GM18868 (cell line): ENCODE measurements around the gene SBNO1.
"Not testable (repeated sequence)": the region's sequence is repeated elsewhere in the genome, so short reads cannot be mapped to it uniquely, and the experiment has no call there.

Experiments
- ATAC-seq: cut with Tn5 transposase; IDR thresholded peaks from one replicate; pipeline ENCODE4 v1.9.1; 2021; ENCODE audit warnings: mild to moderate bottlenecking, moderate library complexity; ENCODE audit not compliant: unreplicated experiment

SBNO1 gene

DNA sequence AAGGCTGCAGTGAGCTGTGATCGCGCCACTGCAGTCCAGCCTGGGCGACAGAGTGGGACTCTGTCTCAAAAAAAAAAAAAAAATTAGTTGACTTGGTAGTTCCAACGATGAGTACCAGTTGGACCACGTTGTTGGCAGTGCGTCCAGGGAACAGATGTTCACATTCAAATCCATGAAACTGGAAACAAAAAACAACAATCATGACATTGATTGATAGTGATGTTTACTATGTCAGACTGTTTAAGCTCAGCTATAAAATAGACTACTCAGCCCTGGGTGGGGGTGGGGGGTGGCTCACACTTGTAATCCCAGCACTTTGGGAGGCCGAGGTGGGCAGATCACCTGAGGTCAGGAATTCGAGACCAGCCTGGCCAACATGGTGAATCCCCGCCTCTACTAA lies 112.3 kb downstream of the SBNO1 start:
- ATAC-seq, result not testable (repeated sequence)

GRCh38 chr12:123251403-123252076 lies 113.1 kb downstream of the SBNO1 start:
- no peak for ATAC-seq

- no peak for ATAC-seq
Observed at GRCh38 chr12:123250471-123251383, 113.9 kb downstream of the SBNO1 start.

DNA sequence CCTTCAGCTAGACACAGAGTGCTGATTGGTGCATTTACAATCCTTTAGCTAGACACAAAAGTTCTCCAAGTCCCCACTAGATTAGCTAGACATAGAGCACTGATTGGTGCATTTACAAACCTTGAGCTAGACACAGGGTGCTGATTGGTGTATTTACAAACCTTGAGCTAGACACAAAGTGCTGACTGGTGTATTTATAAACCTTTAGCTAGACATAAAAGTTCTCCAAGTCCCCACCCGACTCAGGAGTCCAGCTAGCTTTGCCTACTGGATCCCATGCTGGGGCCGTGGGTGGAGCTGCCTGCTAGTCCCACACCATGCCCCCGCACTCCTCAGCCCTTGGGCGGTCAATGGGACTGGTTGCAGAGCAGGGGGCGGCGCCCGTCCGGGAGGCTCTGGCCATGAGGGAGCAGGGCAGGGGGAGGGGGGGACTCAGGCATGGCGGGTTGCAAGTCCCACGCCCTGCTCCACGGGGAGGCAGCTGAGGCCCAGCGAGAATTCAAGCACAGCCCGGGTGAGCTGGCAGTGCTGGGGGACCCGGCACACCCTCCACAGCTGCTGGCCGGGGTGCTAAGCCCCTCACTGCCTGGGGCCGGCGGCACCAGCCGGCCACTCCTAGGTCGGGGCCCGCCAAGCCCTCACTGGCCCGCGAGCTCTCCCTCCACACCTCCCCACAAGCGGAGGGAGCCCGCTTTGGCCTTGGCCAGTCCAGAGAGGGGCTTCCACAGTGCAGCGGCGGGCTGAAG lies 115.5 kb downstream of the SBNO1 start:
- ATAC-seq, result not testable (repeated sequence)

DNA sequence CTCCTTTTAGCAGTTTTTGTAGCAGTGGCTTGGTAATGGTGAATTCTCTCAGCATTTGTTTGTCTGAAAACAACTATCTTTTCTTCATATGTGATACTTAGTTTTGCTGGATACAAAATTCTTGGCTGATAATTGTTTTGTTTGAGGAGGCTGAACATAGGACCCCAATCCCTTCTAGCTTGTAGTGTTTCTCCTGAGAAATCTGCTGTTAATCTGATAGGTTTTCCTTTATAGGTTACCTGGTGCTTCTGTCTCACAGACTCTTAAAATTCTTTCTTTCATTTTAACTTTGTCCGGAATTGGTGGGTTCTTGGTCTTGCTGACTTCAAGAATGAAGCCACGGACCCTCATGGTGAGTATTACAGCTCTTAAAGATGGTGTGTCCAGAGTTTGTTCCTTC lies 116.5 kb downstream of the SBNO1 start:
- ATAC-seq, result not testable (repeated sequence)

GRCh38 chr12:123245678-123246077 lies 119.0 kb downstream of the SBNO1 start:
- ATAC-seq, result no peak

DNA sequence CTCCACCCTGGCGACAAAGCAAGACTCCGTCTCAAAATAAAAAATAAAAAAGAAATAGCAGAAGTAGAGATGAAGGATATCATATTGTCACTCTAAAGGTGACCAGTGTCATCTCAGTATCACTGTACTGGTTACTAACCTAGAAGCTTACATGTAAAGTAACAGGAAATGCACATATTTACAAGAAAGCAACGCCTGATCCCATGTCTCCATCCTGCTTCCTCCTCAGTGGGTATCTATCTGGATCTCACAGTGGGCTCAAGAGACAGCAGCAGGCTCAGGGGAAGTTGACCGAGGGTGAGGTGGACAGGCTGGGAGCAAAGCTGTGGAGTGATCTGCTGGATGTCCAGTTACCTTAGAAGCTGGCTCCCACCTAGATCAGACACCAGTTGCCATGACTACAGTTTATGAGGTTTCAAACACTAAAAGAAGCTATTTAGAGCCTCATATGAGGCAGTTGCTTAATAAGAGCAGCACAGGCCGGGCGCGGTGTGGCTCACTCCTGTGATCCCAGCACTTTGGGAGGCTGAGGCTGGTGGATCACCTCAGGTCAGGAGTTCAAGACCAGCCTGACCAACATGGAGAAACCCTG lies 120.9 kb downstream of the SBNO1 start:
- ATAC-seq, result no peak

- no peak for ATAC-seq
Observed at GRCh38 chr12:123242116-123242904, 122.3 kb downstream of the SBNO1 start.
